Endodermal cell (in vitro differentiated cells): ENCODE results near the gene AFTPH. TPM values are rescaled to one million over a fixed set of nuclear protein-coding genes. Genes with fewer than 3 reads are reported as not detected.

ENCODE experiments used
- DNase-seq: peaks from one replicate; pipeline ENCODE4 v3.0.0-alpha.2; 2017
- H3K27ac ChIP-seq: 2 replicates; pipeline ENCODE4 v1.5.1; 2013; ENCODE audit warnings: mild to moderate bottlenecking, low read depth, low read length, moderate library complexity
- H3K27me3 ChIP-seq: 2 replicates; pipeline ENCODE4 v1.6.1; 2013; ENCODE audit warnings: mild to moderate bottlenecking, low read length, moderate library complexity; ENCODE audit not compliant: insufficient read depth, control insufficient read depth, poor library complexity, severe bottlenecking
- H3K36me3 ChIP-seq: 2 replicates; pipeline ENCODE4 v1.7.0; 2013; ENCODE audit warnings: mild to moderate bottlenecking, low read length, moderate library complexity; ENCODE audit not compliant: control insufficient read depth, insufficient read depth
- H3K4me1 ChIP-seq: one replicate; pipeline ENCODE4 v1.7.0; 2013; ENCODE audit warnings: low read length; ENCODE audit not compliant: control insufficient read depth, insufficient read depth
- H3K4me3 ChIP-seq: 2 replicates; pipeline ENCODE4 v1.5.1; 2013; ENCODE audit warnings: mild to moderate bottlenecking, low read length, moderate library complexity
- H3K9ac ChIP-seq: 2 replicates; pipeline ENCODE4 v1.6.1; 2013; ENCODE audit warnings: mild to moderate bottlenecking, low read length, moderate library complexity; ENCODE audit not compliant: poor library complexity, severe bottlenecking; ENCODE audit errors: extremely low read depth
- H3K9me3 ChIP-seq: 2 replicates; pipeline ENCODE4 v1.6.1; 2013; ENCODE audit warnings: mild to moderate bottlenecking, low read length, moderate library complexity; ENCODE audit not compliant: control insufficient read depth
- H3K27ac Mint-ChIP-seq: 2 replicates; pipeline ENCODE4 v1.8.0; 2020; ENCODE audit warnings: mixed read lengths
- H3K27me3 Mint-ChIP-seq: 2 replicates; pipeline ENCODE4 v1.8.0; 2021; ENCODE audit warnings: mild to moderate bottlenecking, mixed read lengths; ENCODE audit not compliant: insufficient read depth
- H3K36me3 Mint-ChIP-seq: 2 replicates; pipeline ENCODE4 v1.8.0; 2020; ENCODE audit warnings: low read depth, mixed read lengths
- H3K4me1 Mint-ChIP-seq: 2 replicates; pipeline ENCODE4 v1.8.0; 2020; ENCODE audit warnings: mixed read lengths
- H3K4me3 Mint-ChIP-seq: 2 replicates; pipeline ENCODE4 v1.8.0; 2020; ENCODE audit warnings: mild to moderate bottlenecking, moderate library complexity, mixed read lengths
- H3K9me3 Mint-ChIP-seq: 2 replicates; pipeline ENCODE4 v1.8.0; 2020; ENCODE audit warnings: mild to moderate bottlenecking, mixed read lengths
- WGBS, 2 experiments: methylation state at CpG; one replicate each; pipeline versions ENCODE4 v1.1.5 to v1.1.7; 2013; ENCODE audit warnings: missing lambda C conversion rate in 2 of 2, mixed read lengths in 1 of 2; ENCODE audit not compliant: insufficient coverage in 1 of 2, insufficient read length in 1 of 2; 5-methylcytosine and 5-hydroxymethylcytosine counted together
- total RNA-seq, 2 donors: library from RNA; stranded (reverse); fragmentation: NEBNext Ultra II Directional in 1 of 2; extraction: Animal tissue kit (Norgen Biotek cat#: 25700) in 1 of 2; gene quantifications; 2 replicates in 1 of 2; 3 replicates in 1 of 2; pipeline ENCODE4 v1.2.1, GENCODE V29; 2021
- TF ChIP-seq, protein P1 (sequence below): fragments of 200-600 bp; sonication (generic); conservative IDR thresholded peaks from 2 replicates; pipeline ENCODE4 v1.5.0; 2021; ENCODE audit warnings: antibody characterized with exemption, mild to moderate bottlenecking

The AFTPH gene
- total RNA-seq, 2 donors from 2014 or later, result 13.7 to 21.5 TPM

GRCh38 chr2:64491426-64491825 lies 32.7 kb upstream of the AFTPH start:
- H3K4me1 Mint-ChIP-seq, result peaks cover 9% of the 10 kb centered on the region
- Histone ChIP-seq H3K27me3 (no peaks in the 10 kb centered on the region), H3K9ac (no peak overlapping the region), H3K27ac (no peak overlapping the region), H3K36me3 (no peaks in the 10 kb centered on the region), H3K4me1 (no peaks in the 10 kb centered on the region), H3K9me3 (no peaks in the 10 kb centered on the region), H3K4me3 (no peak overlapping the region)
- TF ChIP-seq, protein P1, sequence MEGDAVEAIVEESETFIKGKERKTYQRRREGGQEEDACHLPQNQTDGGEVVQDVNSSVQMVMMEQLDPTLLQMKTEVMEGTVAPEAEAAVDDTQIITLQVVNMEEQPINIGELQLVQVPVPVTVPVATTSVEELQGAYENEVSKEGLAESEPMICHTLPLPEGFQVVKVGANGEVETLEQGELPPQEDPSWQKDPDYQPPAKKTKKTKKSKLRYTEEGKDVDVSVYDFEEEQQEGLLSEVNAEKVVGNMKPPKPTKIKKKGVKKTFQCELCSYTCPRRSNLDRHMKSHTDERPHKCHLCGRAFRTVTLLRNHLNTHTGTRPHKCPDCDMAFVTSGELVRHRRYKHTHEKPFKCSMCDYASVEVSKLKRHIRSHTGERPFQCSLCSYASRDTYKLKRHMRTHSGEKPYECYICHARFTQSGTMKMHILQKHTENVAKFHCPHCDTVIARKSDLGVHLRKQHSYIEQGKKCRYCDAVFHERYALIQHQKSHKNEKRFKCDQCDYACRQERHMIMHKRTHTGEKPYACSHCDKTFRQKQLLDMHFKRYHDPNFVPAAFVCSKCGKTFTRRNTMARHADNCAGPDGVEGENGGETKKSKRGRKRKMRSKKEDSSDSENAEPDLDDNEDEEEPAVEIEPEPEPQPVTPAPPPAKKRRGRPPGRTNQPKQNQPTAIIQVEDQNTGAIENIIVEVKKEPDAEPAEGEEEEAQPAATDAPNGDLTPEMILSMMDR, result no peak
- no peaks in the 10 kb centered on the region for H3K36me3 Mint-ChIP-seq
- peaks cover 14% of the 10 kb centered on the region for H3K27me3 Mint-ChIP-seq
- DNase-seq, result peak; percentile 26
- WGBS, 2 experiments, result 93% methylated on average over 4 of the region's 4 CpGs; no CpG with 5 or more reads in 1 of the 2 experiments
- no peak overlapping the region for H3K27ac Mint-ChIP-seq
- no peaks in the 10 kb centered on the region for H3K9me3 Mint-ChIP-seq
- H3K4me3 Mint-ChIP-seq, result no peak overlapping the region

DNA sequence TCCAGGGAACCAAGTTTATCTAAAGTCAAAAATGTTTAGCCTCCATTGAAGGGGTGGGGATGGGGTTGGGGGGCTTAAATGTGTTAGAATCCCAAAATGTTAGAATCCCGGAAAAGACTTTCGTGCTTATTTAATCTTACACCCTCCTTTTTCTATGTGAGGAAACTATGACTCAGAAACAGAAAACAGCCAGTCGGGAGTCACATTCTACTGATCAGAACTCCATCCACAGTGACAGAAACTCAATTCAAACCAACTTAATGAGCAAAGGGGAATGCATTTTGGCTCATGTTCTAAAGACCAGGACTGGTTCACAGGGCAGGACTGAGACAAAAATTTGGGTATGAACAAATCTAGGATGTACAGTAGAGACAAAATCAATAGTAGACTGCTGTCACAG lies 31.9 kb upstream of the AFTPH start:
- H3K27me3 ChIP-seq, result no peaks in the 10 kb centered on the region
- Mint-ChIP-seq H3K36me3 (no peaks in the 10 kb centered on the region), H3K27ac (no peak overlapping the region), H3K4me3 (no peak overlapping the region), H3K9me3 (no peaks in the 10 kb centered on the region), H3K4me1 (peaks cover 10% of the 10 kb centered on the region), H3K27me3 (peaks cover 8% of the 10 kb centered on the region)
- H3K27ac ChIP-seq, result no peak overlapping the region
- H3K4me1 ChIP-seq, result no peaks in the 10 kb centered on the region
- 71 to 92% methylated on average over 1 to 3 of the region's 3 CpGs for WGBS, 2 experiments
- H3K4me3 ChIP-seq, result no peak overlapping the region
- DNase-seq, result peak; percentile 22
- H3K9ac ChIP-seq, result no peak overlapping the region
- no peaks in the 10 kb centered on the region for H3K36me3 ChIP-seq
- TF ChIP-seq, protein P1, result no peak
- no peaks in the 10 kb centered on the region for H3K9me3 ChIP-seq

- peak; percentile 43 for DNase-seq
- Mint-ChIP-seq H3K4me3 (no peak overlapping the region), H3K27ac (no peak overlapping the region), H3K4me1 (peaks cover 11% of the 10 kb centered on the region), H3K9me3 (no peaks in the 10 kb centered on the region), H3K36me3 (no peaks in the 10 kb centered on the region), H3K27me3 (peaks cover 6% of the 10 kb centered on the region)
- Histone ChIP-seq H3K4me3 (no peak overlapping the region), H3K27ac (no peak overlapping the region), H3K9ac (no peak overlapping the region), H3K9me3 (no peaks in the 10 kb centered on the region), H3K27me3 (no peaks in the 10 kb centered on the region), H3K36me3 (no peaks in the 10 kb centered on the region), H3K4me1 (no peaks in the 10 kb centered on the region)
- TF ChIP-seq, protein P1, result no peak
- WGBS, 2 experiments, result 56 to 74% methylated on average over 3 of the region's 3 CpGs
These were observed 31.3 kb upstream of the AFTPH start for GRCh38 chr2:64492821-64493220.
